Stimulated activated CD4-positive, alpha-beta T cell treated with anti-CD3 and anti-CD28 coated beads, Interleukin-1b, Interleukin-23, amount 100 ng/mL, for 1 hour (primary cell): Measurements from ENCODE around the gene TLE3.

Experiments
- DNase-seq, 2 donors: peaks; one replicate each; pipeline ENCODE4 v3.0.0-alpha.2; 2020; ENCODE audit warnings: low read depth in 2 of 2

Gene TLE3

GRCh38 chr15:70006259-70007147 is 91.2 kb downstream of the TLE3 start:
- no peak for DNase-seq

DNA sequence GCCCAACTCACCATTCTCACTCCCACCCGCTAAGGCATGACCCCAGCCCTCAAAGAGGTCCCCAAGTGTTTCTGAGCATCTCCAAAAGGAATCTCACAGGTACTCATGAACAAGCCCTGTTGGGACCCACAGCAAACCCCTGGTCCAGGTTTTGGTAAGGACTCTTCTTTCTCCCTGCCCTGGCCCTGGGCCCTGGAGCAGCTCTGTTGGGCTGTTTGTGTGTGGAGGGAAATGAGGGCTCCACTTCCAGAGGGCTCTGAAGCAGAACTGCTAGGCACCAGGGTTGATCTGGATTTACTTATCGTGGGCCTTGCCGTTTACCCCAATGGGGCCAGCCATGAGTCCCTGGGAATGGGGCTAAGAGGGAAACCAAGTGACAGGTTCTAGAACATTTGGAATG is 92.9 kb downstream of the TLE3 start:
- no peak for DNase-seq

GRCh38 chr15:70002897-70003296 is 94.8 kb downstream of the TLE3 start:
- no peak for DNase-seq

GRCh38 chr15:70001859-70002258 is 95.9 kb downstream of the TLE3 start:
- DNase-seq, result no peak

DNA sequence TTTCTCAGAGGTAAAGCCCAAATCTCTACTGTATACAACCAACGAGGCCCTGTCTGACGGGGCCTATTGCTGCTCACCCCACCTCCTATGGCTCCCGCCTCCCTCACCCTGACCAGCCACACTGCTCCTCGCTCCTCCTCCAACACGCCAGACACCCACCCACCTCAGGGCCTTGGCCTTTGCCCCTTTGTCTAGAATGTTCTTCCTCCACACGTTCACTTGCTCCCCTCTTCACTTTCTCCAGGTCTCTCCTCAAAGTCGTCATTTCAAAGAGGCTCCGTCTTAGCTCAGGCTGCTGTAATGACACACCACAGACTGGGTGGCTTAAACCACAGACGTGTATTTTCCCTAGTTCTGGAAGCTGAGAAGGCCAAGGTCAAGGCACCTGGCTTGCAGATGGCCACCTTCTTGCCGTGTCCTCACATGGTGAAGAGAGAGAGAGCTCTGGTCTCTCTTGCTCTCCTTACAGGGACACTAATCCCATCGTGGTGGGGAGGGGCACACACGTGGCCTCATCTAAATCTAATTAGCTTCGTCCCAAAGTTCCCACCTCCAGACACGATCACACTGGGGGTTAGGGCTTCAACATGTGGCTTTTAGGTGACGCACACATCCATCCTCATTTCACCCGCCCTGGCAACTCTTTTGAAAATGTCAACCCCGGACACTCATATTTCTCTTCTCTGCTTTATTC is 98.2 kb downstream of the TLE3 start:
- DNase-seq, result no peak

DNA sequence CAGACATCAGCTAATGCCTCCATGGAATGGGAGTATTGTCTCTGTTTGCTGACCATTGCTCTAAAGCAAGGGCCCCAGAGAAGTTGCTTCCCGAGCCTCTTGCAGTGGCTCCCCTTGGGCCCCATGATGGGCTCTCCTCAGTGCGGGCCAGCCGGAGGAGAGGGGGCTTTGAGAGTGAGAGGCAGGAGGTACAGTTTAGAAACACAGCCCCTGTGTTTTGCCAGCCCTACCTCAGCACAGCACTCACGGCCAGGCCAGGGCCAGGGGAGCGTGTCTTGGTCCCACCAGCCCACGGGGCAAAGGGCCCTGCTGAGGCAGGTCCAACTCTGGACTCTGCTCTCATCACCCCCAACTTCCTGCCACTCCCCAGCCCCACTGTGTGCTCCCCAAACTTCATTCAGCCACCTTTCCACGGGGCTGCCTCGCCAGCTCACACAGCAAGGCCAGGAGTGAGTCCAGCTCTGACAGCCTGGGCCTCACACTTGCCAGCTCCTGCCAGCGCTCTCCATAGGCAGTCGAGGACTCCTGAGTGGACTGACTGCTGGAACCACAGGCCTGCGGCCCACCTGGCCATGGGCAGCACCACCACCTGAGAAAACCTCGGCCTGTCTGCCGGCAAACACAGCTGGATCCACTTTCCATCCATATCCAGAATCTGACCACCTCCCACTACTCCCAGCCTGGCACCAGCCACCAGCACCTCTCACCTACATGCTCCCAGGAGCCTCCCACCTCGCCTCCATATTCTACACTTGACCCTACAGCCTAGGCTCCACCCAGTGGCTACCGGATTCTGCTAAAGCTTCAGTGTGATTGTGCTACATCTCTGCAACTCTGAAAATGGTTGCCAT is 99.0 kb downstream of the TLE3 start:
- no peak for DNase-seq

DNA sequence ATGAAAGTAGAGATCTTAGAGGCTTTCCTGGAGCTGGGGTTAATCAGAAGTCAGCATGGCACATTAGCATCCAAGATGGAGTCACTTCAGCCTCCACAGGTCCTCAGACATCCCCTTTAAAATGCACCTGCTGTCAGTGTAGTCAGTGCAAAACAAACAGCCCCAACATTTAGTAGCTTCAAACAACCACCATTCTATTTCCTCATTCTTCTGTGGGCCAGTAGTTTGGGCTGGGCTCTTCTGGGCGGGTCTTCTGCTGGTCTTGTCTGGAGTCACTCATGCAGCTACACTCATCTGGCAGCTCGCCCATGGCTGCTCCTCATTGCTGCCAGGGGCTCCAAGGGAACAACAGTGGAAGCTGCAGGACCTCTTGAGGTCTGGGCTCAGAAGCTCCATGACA is 99.9 kb downstream of the TLE3 start:
- no peak for DNase-seq
